ENCODE results near the gene ATP1B2.

ATP1B2 gene

GRCh38 chr17:7686222-7687071 is 35.7 kb downstream of the ATP1B2 start (continued):
- TF ChIP-seq ZNF565 (CRISPR knock-in tag; conservative IDR thresholded peaks at IDR 0.05; ENCODE audit: low read depth): no peak
- TF ChIP-seq RARB (CRISPR knock-in tag; IDR thresholded peaks at IDR 0.05): no peak
- no peak for TF ChIP-seq CREB5 (CRISPR knock-in tag; IDR thresholded peaks at IDR 0.05; ENCODE audit: low read depth)
- no peak for TF ChIP-seq SNAI2 (CRISPR knock-in tag; IDR thresholded peaks at IDR 0.05)
- no peak for TF ChIP-seq POU6F1 (CRISPR knock-in tag; IDR thresholded peaks at IDR 0.05; ENCODE audit: borderline replicate concordance, low read depth)
- TF ChIP-seq GLIS3 (CRISPR knock-in tag; IDR thresholded peaks at IDR 0.05): 0 out of 2 replicates have a peak, but pooled peaks have one; percentile 24
- no peak for TF ChIP-seq ZNF8 (CRISPR knock-in tag; IDR thresholded peaks at IDR 0.05)
- TF ChIP-seq TOX (CRISPR knock-in tag; IDR thresholded peaks at IDR 0.05; ENCODE audit: borderline replicate concordance): no peak
- TF ChIP-seq BACH2 (CRISPR knock-in tag; IDR thresholded peaks at IDR 0.05; ENCODE audit: borderline replicate concordance): no peak

- ATAC-seq: peak; percentile 67
- TF ChIP-seq ZNF565 (CRISPR knock-in tag; conservative IDR thresholded peaks at IDR 0.05; ENCODE audit: low read depth): no peak
- TF ChIP-seq POU6F1 (CRISPR knock-in tag; IDR thresholded peaks at IDR 0.05; ENCODE audit: borderline replicate concordance, low read depth): no peak
Observed at GRCh38 chr17:7687072-7687907, 36.6 kb downstream of the ATP1B2 start, which contains the start of gene TP53. Gene TP53, minus strand, starts transcription at chr17:7687490. Its CDS starts 10,896 bp downstream, at chr17:7676594.

- TF ChIP-seq ZFP30 (CRISPR knock-in tag; IDR thresholded peaks at IDR 0.05): no peak
- no peak for TF ChIP-seq TOX (CRISPR knock-in tag; IDR thresholded peaks at IDR 0.05; ENCODE audit: borderline replicate concordance)
- TF ChIP-seq POU6F1 (CRISPR knock-in tag; IDR thresholded peaks at IDR 0.05; ENCODE audit: borderline replicate concordance, low read depth): no peak
- TF ChIP-seq ZNF70 (CRISPR knock-in tag; IDR thresholded peaks at IDR 0.05): no peak
- TF ChIP-seq ZNF565 (CRISPR knock-in tag; conservative IDR thresholded peaks at IDR 0.05; ENCODE audit: low read depth): no peak
- TF ChIP-seq ARNTL (CRISPR knock-in tag; IDR thresholded peaks at IDR 0.05; ENCODE audit: borderline replicate concordance, low read depth): no peak
- no peak for TF ChIP-seq BACH2 (CRISPR knock-in tag; IDR thresholded peaks at IDR 0.05; ENCODE audit: borderline replicate concordance)
Observed at GRCh38 chr17:7687908-7688807, 37.4 kb downstream of the ATP1B2 start, which contains the start of gene WRAP53. Gene WRAP53, plus strand, starts transcription at chr17:7688477. Its CDS starts 172 bp downstream, at chr17:7688649.

GRCh38 chr17:7688808-7689316 is 38.1 kb downstream of the ATP1B2 start:
- ATAC-seq: no peak
- TF ChIP-seq TCF4 (CRISPR knock-in tag; IDR thresholded peaks at IDR 0.05; ENCODE audit: borderline replicate concordance): no peak
- no peak for TF ChIP-seq ARNTL (CRISPR knock-in tag; IDR thresholded peaks at IDR 0.05; ENCODE audit: borderline replicate concordance, low read depth)
- TF ChIP-seq ZC3H10 (CRISPR knock-in tag; IDR thresholded peaks at IDR 0.05): no peak
- TF ChIP-seq GLIS3 (CRISPR knock-in tag; IDR thresholded peaks at IDR 0.05): no peak
- no peak for TF ChIP-seq PATZ1 (CRISPR knock-in tag; IDR thresholded peaks at IDR 0.05; ENCODE audit: borderline replicate concordance)
- TF ChIP-seq TOX (CRISPR knock-in tag; IDR thresholded peaks at IDR 0.05; ENCODE audit: borderline replicate concordance): no peak
- TF ChIP-seq RARB (CRISPR knock-in tag; IDR thresholded peaks at IDR 0.05): no peak
- TF ChIP-seq ISL1 (CRISPR knock-in tag; IDR thresholded peaks at IDR 0.05): no peak
- no peak for TF ChIP-seq ESRRG (CRISPR knock-in tag; IDR thresholded peaks at IDR 0.05)
- no peak for TF ChIP-seq ZFP3 (CRISPR knock-in tag; IDR thresholded peaks at IDR 0.05)
- no peak for TF ChIP-seq CREB5 (CRISPR knock-in tag; IDR thresholded peaks at IDR 0.05; ENCODE audit: low read depth)
- TF ChIP-seq POU6F1 (CRISPR knock-in tag; IDR thresholded peaks at IDR 0.05; ENCODE audit: borderline replicate concordance, low read depth): no peak
- TF ChIP-seq ZNF8 (CRISPR knock-in tag; IDR thresholded peaks at IDR 0.05): no peak

More at GRCh38 chr17:7687908-7688807, 37.4 kb downstream of the ATP1B2 start, which contains the start of gene WRAP53:
- peak; percentile 91 for ATAC-seq

Measured in SK-N-SH treated with all-trans-retinoic acid at 6 μM for 48 hours (cell line).